Measurements from ENCODE around the gene CD209.
"Not testable (repeated sequence)": the region's sequence is repeated elsewhere in the genome, so short reads cannot be mapped to it uniquely, and the experiment has no call there.

CD209 gene

GRCh38 chr19:7771072-7771471 is 23.7 kb upstream of the CD209 start:
- DNase-seq = no peak

GRCh38 chr19:7769171-7769570 is 21.8 kb upstream of the CD209 start:
- no peak for DNase-seq

More at GRCh38 chr19:7771072-7771471, 23.7 kb upstream of the CD209 start:
- intact Hi-C loops (cut with DNase I) = no loop called here

GRCh38 chr19:7767487-7767886 is 20.2 kb upstream of the CD209 start:
- intact Hi-C loops (cut with DNase I) = no loop called here
- DNase-seq = no peak

More at GRCh38 chr19:7769171-7769570, 21.8 kb upstream of the CD209 start:
- intact Hi-C loops (cut with DNase I) = no loop called here

- intact Hi-C loops (cut with DNase I) = no loop called here
- no peak for DNase-seq
Measured at GRCh38 chr19:7766535-7766934, 19.2 kb upstream of the CD209 start.

GRCh38 chr19:7765043-7765442 is 17.7 kb upstream of the CD209 start:
- DNase-seq; intact Hi-C loops (cut with DNase I): not testable (repeated sequence)

- intact Hi-C loops (cut with DNase I) = not testable (repeated sequence)
Measured at GRCh38 chr19:7764157-7764556, 16.8 kb upstream of the CD209 start.

GRCh38 chr19:7763696-7764095 is 16.4 kb upstream of the CD209 start:
- DNase-seq = no peak
- intact Hi-C loops (cut with DNase I) = no loop called here

More at GRCh38 chr19:7764157-7764556, 16.8 kb upstream of the CD209 start:
- not testable (repeated sequence) for DNase-seq

GRCh38 chr19:7762719-7763293 is 15.5 kb upstream of the CD209 start, which contains the start of gene CLEC4M:
Gene CLEC4M (plus strand): TSS chr19:7763243. CDS start chr19:7763267, 24 bp downstream.
- no peak for DNase-seq
- intact Hi-C loops (cut with DNase I) = no loop called here

- no peak for DNase-seq
- intact Hi-C loops (cut with DNase I) = no loop called here
Measured at GRCh38 chr19:7759156-7759555, 11.8 kb upstream of the CD209 start.

GRCh38 chr19:7757358-7757757 is 10.0 kb upstream of the CD209 start:
- no peak for DNase-seq
- intact Hi-C loops (cut with DNase I) = no loop called here

- no peak for DNase-seq
- intact Hi-C loops (cut with DNase I) = no loop called here
Measured at GRCh38 chr19:7756258-7756657, 8.9 kb upstream of the CD209 start.

GRCh38 chr19:7751157-7751783 is 3.9 kb upstream of the CD209 start:
- no peak for DNase-seq
- intact Hi-C loops (cut with DNase I) = no loop called here

GRCh38 chr19:7748756-7749155 is 1.4 kb upstream of the CD209 start:
- DNase-seq = no peak
- intact Hi-C loops (cut with DNase I) = no loop called here

GRCh38 chr19:7748171-7748570 is 837 bp upstream of the CD209 start:
- no peak for DNase-seq
- intact Hi-C loops (cut with DNase I) = no loop called here

GRCh38 chr19:7746306-7746705 is 1.0 kb downstream of the CD209 start:
- intact Hi-C loops (cut with DNase I) = not testable (repeated sequence)
- peak in 1 of 10 donors; percentile 38 for DNase-seq

- no peak for DNase-seq
- intact Hi-C loops (cut with DNase I) = no loop called here
Measured at GRCh38 chr19:7744871-7745650, 2.3 kb downstream of the CD209 start.

- no peak for DNase-seq
- intact Hi-C loops (cut with DNase I) = no loop called here
Measured at GRCh38 chr19:7744199-7744786, 3.0 kb downstream of the CD209 start.

- intact Hi-C loops (cut with DNase I) = no loop called here
- peak in 1 of 10 donors; percentile 4 for DNase-seq
Measured at GRCh38 chr19:7743425-7743841, 3.9 kb downstream of the CD209 start.

GRCh38 chr19:7742991-7743390 is 4.3 kb downstream of the CD209 start:
- intact Hi-C loops (cut with DNase I) = no loop called here
- DNase-seq = peak in 1 of 10 donors; percentile 14

GRCh38 chr19:7742575-7742974 is 4.8 kb downstream of the CD209 start:
- intact Hi-C loops (cut with DNase I) = no loop called here
- no peak for DNase-seq

GRCh38 chr19:7740682-7741054 is 6.7 kb downstream of the CD209 start:
- no peak for DNase-seq
- intact Hi-C loops (cut with DNase I) = no loop called here

Measured in posterior cingulate gyrus (tissue), 11 donors.